ENCODE results near the gene ZNF227. TPM values are rescaled to one million over a fixed set of nuclear protein-coding genes. Genes with fewer than 3 reads are reported as not detected.
"Not testable (repeated sequence)": the region's sequence is repeated elsewhere in the genome, so short reads cannot be mapped to it uniquely, and the experiment has no call there.

Gene ZNF227
- total RNA-seq (2012; rRNA removed): 11.4 and 14.2 TPM in 2 replicates

DNA sequence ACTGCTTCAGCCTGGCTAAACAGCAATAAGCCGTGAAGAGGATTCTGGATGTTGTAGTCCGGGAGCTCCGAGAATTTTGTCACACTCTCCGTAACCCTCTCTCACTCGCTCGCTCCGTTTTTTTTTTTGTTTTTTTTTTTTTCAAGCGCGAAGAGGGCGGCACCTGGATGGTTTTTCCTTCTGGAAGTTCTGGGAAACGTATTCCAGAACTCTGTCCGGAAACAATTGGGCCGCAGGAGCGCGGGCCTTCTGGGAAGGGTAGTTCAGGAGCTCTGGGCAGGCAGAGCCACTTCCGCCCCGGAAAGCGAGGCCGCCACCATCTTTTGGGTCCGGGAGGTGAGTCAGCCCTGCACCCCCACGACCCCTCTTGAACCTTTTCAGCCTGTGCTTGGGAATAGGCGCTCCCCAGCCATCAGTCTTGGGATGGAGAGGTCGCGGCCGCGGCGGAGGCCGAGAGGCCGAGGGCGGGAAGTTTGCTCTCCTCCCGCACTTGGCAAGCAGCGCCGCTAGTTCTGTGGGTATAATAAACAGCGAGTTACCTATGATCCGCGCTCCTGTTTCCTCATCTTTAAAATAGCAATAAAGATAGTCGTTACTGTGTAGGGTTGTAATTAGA is at the start of gene ZNF227:
Gene ZNF227, plus strand, starts transcription at position 283 of the 616 bp plus-strand sequence. CDS start 5,261 bp downstream, outside the sequence.
- peaks cover 20% of the 10 kb centered on the region for H3K36me3 ChIP-seq (ENCODE audit: insufficient read depth, low read length)
- H3K4me3 ChIP-seq (ENCODE audit: low read length): peak within 1 kb of the TSS; percentile 90

DNA sequence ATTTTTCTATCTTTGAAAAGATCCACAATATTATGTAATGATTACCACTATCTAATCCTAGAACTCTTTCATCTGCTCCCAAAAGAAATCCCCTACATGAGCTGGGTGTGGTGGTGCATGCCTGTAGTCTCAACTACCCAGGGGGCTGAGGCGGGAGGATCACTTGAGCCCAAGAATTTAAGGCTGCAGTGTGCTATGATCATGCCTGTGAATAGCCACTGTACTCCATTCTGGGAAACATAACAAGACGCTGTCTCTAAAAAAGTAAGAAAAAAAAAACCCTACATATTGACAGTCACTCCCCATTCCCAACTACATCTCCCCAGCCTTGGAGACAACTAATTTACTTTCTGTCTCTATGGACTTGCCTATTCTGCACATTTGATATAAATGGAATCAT is 48.5 kb upstream of the ZNF227 start:
- Histone ChIP-seq H3K9ac (ENCODE audit: low read depth, low read length) (no peak overlapping the region), H3K4me3 (ENCODE audit: low read length) (no peak overlapping the region), H3K36me3 (ENCODE audit: insufficient read depth, low read length) (peaks cover 16% of the 10 kb centered on the region), H3K27me3 (ENCODE audit: control insufficient read depth, insufficient read depth, low read length) (no peaks in the 10 kb centered on the region), H3K9me3 (replicated peaks; ENCODE audit: low read length) (no peaks in the 10 kb centered on the region), H3K4me1 (ENCODE audit: control insufficient read depth, insufficient read depth, low read length) (peaks cover 11% of the 10 kb centered on the region), H3K4me2 (ENCODE audit: low read length) (no peak overlapping the region)

More for the DNA sequence above, at the start of gene ZNF227:
- Histone ChIP-seq H3K27me3 (ENCODE audit: control insufficient read depth, insufficient read depth, low read length) (no peaks in the 10 kb centered on the region), H3K9ac (ENCODE audit: low read depth, low read length) (peak within 1 kb of the TSS; percentile 87), H3K4me1 (ENCODE audit: control insufficient read depth, insufficient read depth, low read length) (no peaks in the 10 kb centered on the region), H3K4me2 (ENCODE audit: low read length) (peak within 1 kb of the TSS; percentile 81), H3K9me3 (replicated peaks; ENCODE audit: low read length) (no peaks in the 10 kb centered on the region)

DNA sequence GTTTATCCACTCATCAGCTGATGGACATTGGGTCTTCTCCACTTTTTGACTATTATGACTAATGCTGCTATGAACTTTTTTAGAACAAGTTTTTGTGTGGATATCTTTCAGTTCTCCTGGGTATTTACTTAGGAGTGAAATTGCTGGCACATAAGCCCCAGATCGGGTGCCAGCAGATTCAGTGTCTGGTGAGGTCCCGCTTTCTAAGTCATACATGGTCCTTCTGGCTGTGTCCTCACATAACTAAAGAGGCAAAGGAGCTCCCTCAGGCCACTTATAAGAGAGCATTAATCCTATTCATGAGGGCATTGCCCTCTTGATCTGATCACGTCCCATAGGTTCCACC is 48.0 kb upstream of the ZNF227 start:
- H3K9me3 ChIP-seq (replicated peaks; ENCODE audit: low read length): no peaks in the 10 kb centered on the region
- H3K27me3 ChIP-seq (ENCODE audit: control insufficient read depth, insufficient read depth, low read length): no peaks in the 10 kb centered on the region
- peak overlapping the region; percentile 84 for H3K4me3 ChIP-seq (ENCODE audit: low read length)
- H3K36me3 ChIP-seq (ENCODE audit: insufficient read depth, low read length): peaks cover 21% of the 10 kb centered on the region
- H3K9ac ChIP-seq (ENCODE audit: low read depth, low read length): peak overlapping the region; percentile 32
- H3K4me1 ChIP-seq (ENCODE audit: control insufficient read depth, insufficient read depth, low read length): peaks cover 11% of the 10 kb centered on the region
- peak overlapping the region; percentile 86 for H3K4me2 ChIP-seq (ENCODE audit: low read length)

DNA sequence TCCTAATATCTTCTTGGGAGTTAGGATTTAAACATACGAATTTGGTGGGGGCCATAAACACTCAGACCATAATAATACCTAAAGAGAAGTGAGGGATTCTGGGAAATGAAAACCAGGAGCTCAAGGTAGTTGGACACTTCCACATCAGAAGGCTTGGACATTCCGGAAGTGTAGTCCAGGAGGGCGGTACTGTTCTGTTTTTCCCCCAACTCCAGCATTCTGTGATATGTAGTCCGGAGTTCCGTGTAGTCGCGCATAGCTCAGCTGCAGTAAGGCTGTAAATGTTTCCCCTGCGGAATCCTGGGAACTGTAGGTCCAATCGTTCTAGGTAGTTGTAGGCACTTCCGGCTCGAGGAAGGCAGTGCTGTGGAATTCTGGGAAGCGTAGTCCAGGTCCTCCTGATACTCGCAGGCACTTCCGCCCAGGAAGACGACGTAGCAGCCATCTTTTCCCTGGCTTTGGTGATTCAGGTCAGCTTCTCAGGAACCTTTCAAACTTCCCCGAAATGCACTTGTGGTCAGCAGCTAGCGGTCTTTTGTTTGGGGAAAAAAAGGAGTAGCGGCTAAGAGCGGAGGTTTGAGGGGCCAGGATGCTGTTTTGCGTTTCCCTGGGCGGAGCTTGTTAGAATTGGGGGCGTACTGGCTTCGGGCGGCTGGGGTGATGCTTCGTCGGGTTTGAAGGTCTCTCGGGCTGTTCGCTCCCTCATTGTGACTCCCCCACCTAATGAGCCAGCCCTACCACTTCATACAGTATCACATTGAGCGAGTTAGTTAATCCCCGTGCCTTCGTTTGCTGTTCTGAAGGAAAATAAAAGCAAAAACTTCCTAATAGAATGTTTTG is 47.4 kb upstream of the ZNF227 start, which contains the start of gene ZNF226:
Gene ZNF226, plus strand, starts transcription at position 428 of the 840 bp plus-strand sequence. CDS start 4,981 bp downstream, outside the sequence.
- H3K4me1 ChIP-seq (ENCODE audit: control insufficient read depth, insufficient read depth, low read length): peaks cover 11% of the 10 kb centered on the region
- peaks cover 26% of the 10 kb centered on the region for H3K36me3 ChIP-seq (ENCODE audit: insufficient read depth, low read length)
- no peaks in the 10 kb centered on the region for H3K9me3 ChIP-seq (replicated peaks; ENCODE audit: low read length)
- H3K4me3 ChIP-seq (ENCODE audit: low read length): peak within 1 kb of the TSS; percentile 84
- H3K4me2 ChIP-seq (ENCODE audit: low read length): peak within 1 kb of the TSS; percentile 86
- H3K27me3 ChIP-seq (ENCODE audit: control insufficient read depth, insufficient read depth, low read length): no peaks in the 10 kb centered on the region
- H3K9ac ChIP-seq (ENCODE audit: low read depth, low read length): peak within 1 kb of the TSS; percentile 89

DNA sequence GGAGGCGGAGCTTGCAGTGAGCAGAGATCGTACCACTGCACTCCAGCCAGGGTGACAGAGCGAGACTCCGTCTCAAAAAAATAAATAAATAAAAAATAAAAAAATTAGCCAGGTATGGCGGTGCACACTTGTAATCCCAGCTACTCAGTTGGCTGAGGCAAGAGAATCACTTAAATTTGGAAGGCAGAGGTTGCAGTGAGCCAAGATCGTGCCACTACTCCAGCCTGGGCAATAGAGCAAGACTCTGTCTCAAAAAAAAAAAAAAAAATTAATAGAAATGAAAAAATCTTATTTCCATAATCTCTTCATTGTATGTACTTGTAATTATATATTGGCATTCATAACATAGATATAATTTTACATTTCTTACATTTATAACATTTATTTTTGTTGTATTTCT is 41.7 kb upstream of the ZNF227 start:
- H3K4me3 ChIP-seq (ENCODE audit: low read length); H3K9ac ChIP-seq (ENCODE audit: low read depth, low read length); H3K9me3 ChIP-seq (replicated peaks; ENCODE audit: low read length); H3K4me2 ChIP-seq (ENCODE audit: low read length); H3K27me3 ChIP-seq (ENCODE audit: control insufficient read depth, insufficient read depth, low read length); H3K4me1 ChIP-seq (ENCODE audit: control insufficient read depth, insufficient read depth, low read length): not testable (repeated sequence)
- H3K36me3 ChIP-seq (ENCODE audit: insufficient read depth, low read length): peaks cover 78% of the 10 kb centered on the region

DNA sequence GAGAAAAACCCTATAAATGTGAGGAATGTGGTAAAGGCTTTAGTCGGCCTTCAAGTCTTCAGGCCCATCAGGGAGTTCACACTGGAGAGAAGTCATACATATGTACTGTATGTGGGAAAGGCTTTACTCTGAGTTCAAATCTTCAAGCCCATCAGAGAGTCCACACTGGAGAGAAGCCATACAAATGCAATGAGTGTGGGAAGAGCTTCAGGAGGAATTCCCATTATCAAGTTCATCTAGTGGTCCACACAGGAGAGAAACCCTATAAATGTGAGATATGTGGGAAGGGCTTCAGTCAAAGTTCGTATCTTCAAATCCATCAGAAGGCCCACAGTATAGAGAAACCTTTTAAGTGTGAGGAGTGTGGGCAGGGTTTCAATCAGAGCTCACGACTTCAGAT is 35.7 kb upstream of the ZNF227 start:
- Histone ChIP-seq H3K4me1 (ENCODE audit: control insufficient read depth, insufficient read depth, low read length) (no peaks in the 10 kb centered on the region), H3K36me3 (ENCODE audit: insufficient read depth, low read length) (peaks cover 57% of the 10 kb centered on the region), H3K27me3 (ENCODE audit: control insufficient read depth, insufficient read depth, low read length) (no peaks in the 10 kb centered on the region), H3K9ac (ENCODE audit: low read depth, low read length) (no peak overlapping the region), H3K9me3 (replicated peaks; ENCODE audit: low read length) (peaks cover 24% of the 10 kb centered on the region), H3K4me3 (ENCODE audit: low read length) (no peak overlapping the region), H3K4me2 (ENCODE audit: low read length) (no peak overlapping the region)

DNA sequence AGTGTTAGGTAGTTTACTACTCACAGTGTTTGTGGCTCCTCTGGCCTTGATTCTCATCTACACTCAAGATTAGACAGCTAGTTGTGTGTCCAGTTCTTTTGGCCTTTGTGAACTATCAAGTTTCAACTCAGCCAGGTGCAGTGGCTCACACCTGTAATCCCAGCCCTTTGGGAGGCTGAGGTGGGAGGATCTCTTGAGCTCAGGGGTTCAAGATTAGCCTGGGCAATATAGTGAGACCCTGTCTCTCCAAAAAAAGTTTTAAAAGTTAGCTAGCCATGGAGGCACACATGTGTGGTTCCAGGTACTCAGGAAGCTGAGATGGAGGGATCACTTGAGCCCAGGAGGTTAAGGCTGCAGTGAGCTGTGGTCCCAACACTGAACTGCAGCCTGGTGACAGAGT is 31.4 kb upstream of the ZNF227 start:
- Histone ChIP-seq H3K36me3 (ENCODE audit: insufficient read depth, low read length) (peaks cover 14% of the 10 kb centered on the region), H3K4me3 (ENCODE audit: low read length) (no peak overlapping the region), H3K9ac (ENCODE audit: low read depth, low read length) (no peak overlapping the region), H3K27me3 (ENCODE audit: control insufficient read depth, insufficient read depth, low read length) (no peaks in the 10 kb centered on the region), H3K4me1 (ENCODE audit: control insufficient read depth, insufficient read depth, low read length) (no peaks in the 10 kb centered on the region), H3K9me3 (replicated peaks; ENCODE audit: low read length) (peaks cover 21% of the 10 kb centered on the region), H3K4me2 (ENCODE audit: low read length) (no peak overlapping the region)

DNA sequence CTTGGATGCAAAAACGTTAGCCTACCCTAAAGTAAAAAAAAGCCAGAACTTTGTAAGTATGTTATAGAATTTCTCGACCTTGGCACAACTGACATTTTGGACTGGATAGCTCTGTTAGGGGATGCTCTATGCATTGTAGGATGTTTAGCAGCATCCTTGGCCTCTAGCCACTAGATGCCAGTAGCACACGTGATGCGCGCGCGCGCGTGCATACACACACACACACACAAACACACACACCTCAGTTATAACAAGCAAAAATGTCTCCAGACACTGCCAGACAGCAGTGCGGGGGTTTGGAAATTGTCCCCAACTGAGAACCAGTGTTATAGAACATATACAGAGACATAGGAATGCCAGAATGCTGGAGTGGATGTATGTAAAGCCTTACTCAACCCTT is 30.2 kb upstream of the ZNF227 start:
- Histone ChIP-seq H3K4me2 (ENCODE audit: low read length) (no peak overlapping the region), H3K36me3 (ENCODE audit: insufficient read depth, low read length) (peaks cover 3% of the 10 kb centered on the region), H3K4me1 (ENCODE audit: control insufficient read depth, insufficient read depth, low read length) (no peaks in the 10 kb centered on the region), H3K27me3 (ENCODE audit: control insufficient read depth, insufficient read depth, low read length) (no peaks in the 10 kb centered on the region), H3K9me3 (replicated peaks; ENCODE audit: low read length) (peaks cover 9% of the 10 kb centered on the region), H3K9ac (ENCODE audit: low read depth, low read length) (no peak overlapping the region), H3K4me3 (ENCODE audit: low read length) (no peak overlapping the region)

DNA sequence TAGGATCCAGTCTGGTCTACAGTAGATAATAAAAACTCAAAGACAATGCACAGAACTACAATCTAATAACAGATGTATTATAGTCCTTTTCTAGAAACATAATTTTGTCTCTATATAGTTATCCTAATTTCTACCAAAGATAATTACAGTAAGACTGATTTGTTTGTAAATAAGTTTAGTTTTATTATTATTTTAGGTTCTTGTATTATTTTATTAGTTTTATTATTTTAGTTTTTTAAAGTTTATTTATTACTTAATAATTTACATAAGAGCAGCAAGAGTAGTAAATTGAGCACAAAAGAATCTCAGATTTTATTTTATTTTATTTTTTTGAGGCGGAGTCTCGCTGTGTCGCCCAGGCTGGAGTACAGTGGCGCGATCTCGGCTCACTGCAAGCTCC is 22.3 kb upstream of the ZNF227 start:
- Histone ChIP-seq H3K36me3 (ENCODE audit: insufficient read depth, low read length) (no peaks in the 10 kb centered on the region), H3K4me1 (ENCODE audit: control insufficient read depth, insufficient read depth, low read length) (no peaks in the 10 kb centered on the region), H3K9me3 (replicated peaks; ENCODE audit: low read length) (no peaks in the 10 kb centered on the region), H3K27me3 (ENCODE audit: control insufficient read depth, insufficient read depth, low read length) (no peaks in the 10 kb centered on the region), H3K4me2 (ENCODE audit: low read length) (no peak overlapping the region), H3K9ac (ENCODE audit: low read depth, low read length) (no peak overlapping the region), H3K4me3 (ENCODE audit: low read length) (no peak overlapping the region)

DNA sequence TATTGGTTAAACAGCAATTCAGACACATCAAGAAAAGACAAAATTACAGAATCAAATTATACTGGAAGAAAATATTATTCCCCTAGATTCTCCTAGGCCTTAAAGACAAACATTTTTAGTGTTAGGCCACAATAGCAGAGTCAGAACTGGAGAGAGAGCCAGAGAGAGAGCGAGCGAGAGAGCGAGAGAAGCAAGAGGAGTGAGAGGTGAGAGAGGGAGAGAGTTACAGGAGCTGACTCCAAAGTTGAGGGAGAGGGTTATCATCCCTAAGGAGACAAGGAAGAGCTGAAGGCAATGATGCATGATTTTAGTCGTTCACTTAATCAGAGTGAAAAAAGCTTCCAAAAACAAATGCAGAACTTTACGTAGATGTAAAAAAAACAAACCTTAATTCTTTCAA is 20.2 kb upstream of the ZNF227 start:
- Histone ChIP-seq H3K27me3 (ENCODE audit: control insufficient read depth, insufficient read depth, low read length) (no peaks in the 10 kb centered on the region), H3K4me2 (ENCODE audit: low read length) (no peak overlapping the region), H3K36me3 (ENCODE audit: insufficient read depth, low read length) (no peaks in the 10 kb centered on the region), H3K9me3 (replicated peaks; ENCODE audit: low read length) (no peaks in the 10 kb centered on the region), H3K9ac (ENCODE audit: low read depth, low read length) (no peak overlapping the region), H3K4me1 (ENCODE audit: control insufficient read depth, insufficient read depth, low read length) (no peaks in the 10 kb centered on the region), H3K4me3 (ENCODE audit: low read length) (no peak overlapping the region)

DNA sequence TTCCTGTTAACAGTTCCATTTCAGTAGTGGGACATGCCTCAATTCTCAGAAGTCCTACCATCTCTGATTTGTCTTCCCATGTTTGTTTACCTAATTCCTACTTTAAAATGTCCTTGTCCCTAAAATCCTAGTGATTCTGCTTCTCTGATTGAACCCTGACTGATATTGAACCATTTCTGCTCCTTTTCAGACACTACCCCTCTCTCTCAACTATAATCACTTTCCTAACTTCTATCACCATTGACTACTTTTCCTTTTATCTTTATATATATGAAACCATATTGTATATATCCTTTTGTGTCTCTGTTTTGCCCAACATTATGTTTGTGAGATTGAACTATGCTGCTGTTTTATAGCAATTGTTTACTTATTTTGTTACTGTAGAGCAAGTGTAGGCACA is 15.6 kb upstream of the ZNF227 start:
- Histone ChIP-seq H3K36me3 (ENCODE audit: insufficient read depth, low read length) (no peaks in the 10 kb centered on the region), H3K4me2 (ENCODE audit: low read length) (no peak overlapping the region), H3K4me3 (ENCODE audit: low read length) (no peak overlapping the region), H3K9ac (ENCODE audit: low read depth, low read length) (no peak overlapping the region), H3K9me3 (replicated peaks; ENCODE audit: low read length) (no peaks in the 10 kb centered on the region), H3K4me1 (ENCODE audit: control insufficient read depth, insufficient read depth, low read length) (no peaks in the 10 kb centered on the region), H3K27me3 (ENCODE audit: control insufficient read depth, insufficient read depth, low read length) (no peaks in the 10 kb centered on the region)
